GM21825 (cell line): ENCODE measurements around the gene BMP7.

Experiments used
- ATAC-seq: cut with Tn5 transposase; IDR thresholded peaks from one replicate; pipeline ENCODE4 v1.9.1; 2021; ENCODE audit warnings: mild to moderate bottlenecking, moderate library complexity; ENCODE audit not compliant: unreplicated experiment

BMP7 gene

DNA sequence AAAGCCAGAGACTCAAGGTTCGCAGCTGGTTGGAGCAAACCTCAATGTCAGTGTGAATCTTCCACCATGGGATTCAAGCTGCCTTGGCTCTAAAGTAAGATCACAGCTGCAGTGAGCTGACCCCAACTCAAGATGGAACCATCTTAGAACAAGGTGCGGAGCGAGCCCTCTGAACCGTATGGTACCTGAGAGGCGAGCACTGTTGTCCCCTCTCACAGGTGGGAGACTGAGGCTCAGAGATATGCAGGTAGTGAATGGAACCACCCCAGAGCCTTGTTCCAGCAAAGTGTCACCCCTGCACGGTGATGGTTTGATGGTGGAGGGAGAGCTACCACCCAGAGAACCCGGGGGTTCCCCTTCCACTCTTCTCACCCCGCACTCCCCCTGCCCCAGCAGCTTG, 52.5 kb downstream of the BMP7 start:
- no peak for ATAC-seq

DNA sequence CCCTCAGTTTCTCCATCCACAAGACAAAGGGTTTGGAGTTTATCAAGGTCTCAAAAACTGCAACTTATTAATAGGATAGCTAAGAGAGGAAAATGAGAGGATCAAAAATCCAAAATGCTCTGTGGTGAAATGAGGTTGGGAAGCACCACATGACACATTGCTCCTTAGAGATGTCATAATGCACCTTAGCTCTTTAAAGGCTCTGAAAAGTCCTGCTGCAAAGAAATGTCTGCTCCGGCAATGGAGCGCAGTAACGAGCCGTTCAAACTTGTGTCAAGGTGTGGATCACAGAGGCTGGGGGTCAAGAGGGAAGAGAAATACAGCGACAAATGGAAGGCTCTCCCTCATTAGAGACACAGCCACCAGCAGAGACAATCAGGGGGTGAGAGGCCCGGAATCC, 53.1 kb downstream of the BMP7 start:
- no peak for ATAC-seq

DNA sequence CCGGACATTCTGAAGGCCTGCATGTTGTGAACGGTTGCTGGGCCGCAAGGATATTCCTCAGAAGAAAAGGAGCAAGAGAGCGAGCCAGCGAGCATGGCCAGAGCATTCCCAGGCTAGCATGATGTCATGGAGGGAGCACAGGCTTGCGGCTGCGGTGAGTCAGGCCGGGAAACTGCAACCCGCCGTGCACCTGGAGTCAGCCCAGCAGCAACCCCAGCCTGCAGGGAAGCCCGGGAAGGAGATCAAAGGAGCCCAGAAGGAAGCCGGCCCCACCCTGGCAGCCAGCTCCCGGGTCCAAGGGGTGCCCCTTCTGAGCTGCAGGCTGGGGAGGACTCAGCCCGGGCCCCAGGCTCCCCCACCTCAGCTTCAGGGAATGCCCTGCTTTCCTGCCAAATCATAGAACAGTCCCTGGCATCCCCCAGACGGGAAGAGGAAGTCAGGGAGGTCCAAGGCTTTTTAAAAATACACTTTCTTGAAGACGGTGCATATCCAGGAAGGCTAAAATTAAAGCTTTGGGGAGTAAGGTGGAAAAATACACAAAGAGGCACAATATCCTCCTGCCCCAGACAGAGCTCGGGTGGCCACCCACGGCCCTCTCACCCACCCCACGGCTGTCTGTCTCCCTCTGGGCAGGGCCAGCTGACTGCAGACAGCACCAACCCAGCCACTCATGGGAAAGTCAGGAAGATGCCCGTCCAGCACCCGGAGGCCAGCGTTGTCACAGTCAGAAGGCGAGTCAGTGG, 53.7 kb downstream of the BMP7 start:
- no peak for ATAC-seq

DNA sequence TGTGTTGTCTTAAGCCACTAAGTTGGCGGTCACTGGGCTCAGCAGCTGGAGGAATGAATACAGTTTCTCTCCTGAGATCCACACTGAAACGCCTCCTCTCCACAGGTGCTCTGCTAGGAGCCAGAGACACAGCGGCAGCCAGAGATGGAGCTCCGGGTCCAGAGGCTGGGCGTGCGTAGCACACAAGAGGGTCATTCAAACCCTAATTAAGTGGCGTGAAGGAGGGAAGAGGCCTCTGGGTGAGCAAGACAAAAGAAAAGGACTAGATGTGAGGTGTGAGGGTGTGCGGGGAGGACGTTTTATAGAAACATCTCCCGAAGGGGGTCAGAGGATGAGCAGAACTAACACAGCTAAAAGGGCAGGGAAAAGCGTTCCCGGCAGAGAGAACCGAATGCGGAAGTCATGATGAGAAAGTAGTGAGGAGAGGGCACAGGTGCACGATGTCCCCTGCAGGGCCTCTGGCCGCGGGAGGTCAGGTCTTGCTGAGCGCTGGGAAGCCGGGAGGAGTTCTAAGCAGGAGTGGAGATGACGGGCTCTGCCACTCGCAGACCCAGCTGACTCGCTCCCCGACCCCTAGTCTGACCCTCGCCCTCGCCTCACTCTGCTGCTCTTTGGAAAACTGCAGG, 54.4 kb downstream of the BMP7 start:
- no peak for ATAC-seq

DNA sequence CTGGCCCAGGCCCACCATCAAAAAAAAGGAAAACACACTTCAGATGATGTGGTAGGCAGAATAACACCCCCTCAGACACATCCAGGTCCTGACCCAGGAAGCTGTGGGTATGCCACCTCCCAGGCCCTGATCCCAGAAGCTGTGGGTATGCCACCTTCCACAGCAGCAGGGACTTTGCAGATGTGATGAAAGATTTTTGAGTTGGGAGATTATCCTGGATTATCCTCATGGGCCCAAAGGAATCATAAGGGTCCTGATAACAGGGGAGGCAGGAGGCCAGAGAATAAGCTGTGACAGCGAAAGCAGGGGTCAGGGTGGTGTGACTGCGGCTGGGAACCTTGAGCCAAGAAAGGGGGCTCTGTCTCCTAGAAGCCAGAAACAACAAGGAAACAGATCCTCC, 55.0 kb downstream of the BMP7 start:
- ATAC-seq, result no peak

DNA sequence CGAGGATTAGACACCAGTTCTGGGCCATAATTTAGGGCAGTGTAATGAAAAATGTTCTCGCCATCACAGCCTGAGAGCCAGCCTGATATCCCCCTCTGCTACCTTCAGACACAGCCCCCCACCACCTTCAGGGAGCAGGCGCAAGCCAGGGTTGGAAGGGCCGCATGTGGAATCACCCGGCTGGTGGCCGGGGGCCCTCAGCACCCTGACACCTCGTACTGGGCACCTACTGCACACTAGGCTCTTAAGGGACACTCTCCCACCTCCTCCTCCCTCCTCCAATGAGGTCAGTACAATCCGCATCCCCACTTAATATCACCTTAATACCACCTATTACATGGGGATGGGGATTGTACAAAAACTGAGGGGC, 55.5 kb downstream of the BMP7 start:
- no peak for ATAC-seq

DNA sequence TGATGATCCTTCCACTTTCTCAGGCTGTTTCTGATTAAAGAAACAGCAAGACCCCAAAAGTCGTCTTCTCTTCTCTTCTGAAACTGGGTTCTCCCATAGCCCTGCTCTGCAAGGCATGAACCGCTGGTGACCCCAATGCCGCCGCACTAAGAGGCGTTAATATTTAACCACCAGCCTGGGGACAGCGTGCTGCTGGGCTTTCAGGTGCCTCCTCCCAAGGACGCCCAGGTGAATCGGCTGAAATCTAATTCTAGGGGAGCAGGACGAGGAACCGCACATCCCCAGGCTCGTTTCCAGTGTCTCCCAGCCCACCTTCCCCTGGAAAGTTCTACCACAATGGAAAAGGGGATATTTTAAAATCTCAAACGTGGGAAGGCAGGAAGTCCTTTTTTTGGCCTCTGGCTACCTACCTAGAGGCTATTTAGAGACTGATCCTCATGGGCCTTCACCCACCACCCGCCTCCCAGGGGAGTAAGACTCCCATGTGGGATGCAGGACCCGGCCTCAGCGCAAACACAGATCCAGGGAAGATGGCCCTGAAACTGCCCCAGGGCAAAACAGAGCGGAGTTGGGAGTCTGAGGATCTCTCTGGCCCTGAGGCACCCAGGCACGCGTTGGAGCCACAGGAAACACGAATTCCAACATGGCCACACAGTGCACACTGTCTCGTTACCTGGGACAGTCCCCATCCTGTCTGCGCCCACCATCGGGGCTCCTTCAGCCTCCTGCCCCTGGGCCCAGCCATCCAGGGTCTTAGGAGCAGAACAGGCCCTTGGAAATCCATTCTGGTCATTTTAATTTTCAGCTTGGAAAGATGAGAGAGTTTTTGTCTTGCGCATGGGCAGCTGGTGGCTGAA, 56.2 kb downstream of the BMP7 start:
- ATAC-seq, result no peak

DNA sequence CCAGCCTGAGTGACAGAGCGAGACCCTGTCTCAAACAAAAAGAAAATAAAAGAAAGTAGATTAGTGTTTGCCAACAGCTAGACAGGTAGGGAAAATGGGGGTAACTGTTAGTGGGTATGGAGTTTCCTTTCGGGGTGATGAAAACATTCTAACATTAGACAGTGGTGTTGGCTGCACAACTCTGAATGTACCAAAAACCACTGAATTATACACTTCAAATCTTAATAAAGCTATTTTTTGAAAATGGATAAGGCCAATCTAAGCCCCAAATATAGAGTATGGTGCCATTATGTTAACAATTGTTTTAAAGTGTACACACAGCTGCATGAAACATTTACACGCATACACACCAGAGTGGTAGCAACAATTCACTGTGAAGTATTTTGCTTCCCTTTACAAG, 57.0 kb downstream of the BMP7 start:
- no peak for ATAC-seq

DNA sequence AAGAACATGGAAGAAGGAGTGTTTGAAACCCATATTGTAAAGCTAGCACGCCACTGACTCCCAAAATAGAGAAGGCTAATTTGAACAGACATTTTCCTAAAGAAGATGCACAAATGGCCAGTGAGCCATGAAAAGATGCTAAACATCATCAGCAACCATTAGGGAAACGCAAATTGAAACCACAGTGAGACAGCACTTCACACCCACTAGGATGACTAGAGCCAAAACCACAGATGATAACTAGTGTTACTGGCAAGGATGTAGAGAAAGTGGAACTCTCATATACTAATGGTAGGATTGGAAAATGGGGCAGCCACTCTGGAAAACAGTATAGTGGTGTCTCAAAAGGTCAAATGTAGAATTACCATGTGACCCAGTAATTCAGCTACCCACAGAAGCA, 58.2 kb downstream of the BMP7 start:
- no peak for ATAC-seq

DNA sequence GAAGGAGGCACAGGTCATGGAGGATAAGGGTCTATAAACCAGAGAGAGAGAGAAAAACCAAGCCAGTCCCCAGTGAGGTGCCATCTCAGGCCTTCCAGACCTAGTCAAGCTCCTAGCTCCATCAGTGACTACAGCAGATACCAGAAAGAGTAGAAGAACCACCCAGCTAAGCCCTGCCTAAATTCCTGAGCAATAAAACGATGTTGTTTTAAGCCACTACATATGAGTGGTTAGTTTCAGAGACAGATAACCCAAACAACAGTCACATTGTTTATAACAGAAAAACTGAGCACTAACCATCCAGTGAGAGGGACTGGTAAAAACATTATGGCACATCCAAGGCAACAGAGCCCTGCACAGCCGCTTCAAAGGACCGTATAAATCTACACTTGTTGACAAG, 59.2 kb downstream of the BMP7 start:
- ATAC-seq, result no peak

DNA sequence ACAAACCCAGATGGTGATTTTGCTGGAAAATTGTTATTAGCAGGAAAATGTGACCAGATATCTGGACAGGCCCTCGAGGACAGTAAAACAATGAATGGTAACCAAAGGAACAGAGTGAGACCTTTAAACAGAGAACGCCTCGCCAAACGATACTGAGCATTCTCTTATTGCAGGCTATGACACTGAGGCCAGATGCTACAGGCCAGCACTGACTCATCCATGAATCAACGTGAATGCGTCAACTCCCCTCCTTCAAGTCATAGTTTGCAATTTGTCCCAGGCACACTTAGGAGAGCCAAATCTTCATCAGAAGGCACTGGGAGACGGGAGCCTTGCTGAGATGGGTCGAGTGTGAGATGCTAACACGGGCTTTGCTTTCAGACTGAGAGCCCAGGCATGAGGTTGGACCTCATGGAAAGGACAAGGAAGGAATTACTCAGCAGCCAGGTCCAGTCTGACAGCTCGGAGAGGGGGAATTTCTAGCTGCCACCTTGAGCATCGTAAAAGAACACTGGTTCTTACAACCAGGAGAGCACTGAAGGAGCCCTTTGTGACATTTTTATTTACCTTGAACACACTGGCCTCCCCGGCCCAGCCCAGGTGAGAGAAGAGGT, 60.7 kb downstream of the BMP7 start:
- no peak for ATAC-seq

DNA sequence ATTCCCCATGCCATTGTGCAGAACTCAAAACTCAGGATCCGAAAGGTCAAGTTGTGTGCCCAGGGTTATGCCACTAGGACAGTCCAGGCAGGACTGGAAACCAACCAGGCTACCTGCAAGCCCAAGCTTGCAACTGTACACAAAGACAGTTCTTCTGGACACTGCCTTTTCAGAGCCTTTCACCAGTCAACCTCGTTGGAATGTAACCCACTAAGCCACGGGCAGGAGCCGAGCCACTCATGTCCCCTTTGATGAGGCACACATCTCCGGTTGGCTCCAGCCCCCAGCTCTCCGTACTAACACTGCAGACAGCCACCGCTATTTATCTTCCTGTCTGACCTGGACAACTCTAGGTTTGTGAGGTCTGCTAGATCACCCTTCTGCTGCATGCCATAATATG, 62.5 kb downstream of the BMP7 start:
- no peak for ATAC-seq

DNA sequence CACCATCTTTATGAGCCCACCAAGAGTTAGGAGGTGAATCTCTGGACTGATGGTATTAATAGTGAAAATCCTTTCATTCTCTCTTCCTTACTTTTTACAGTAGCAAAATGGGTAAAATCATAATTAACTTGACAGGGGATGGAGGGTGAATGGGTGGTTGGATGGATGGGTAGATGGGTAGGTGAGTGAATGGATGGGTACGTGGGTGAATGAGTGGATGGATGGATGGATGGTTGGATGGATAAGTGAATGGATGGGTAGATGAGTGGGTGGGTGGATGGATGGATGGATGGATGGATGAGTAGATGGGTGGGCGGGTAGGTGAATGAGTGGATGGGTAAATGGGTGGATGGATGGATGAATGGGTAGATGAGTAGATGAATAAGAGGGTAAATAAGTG, 63.2 kb downstream of the BMP7 start:
- ATAC-seq, result no peak

DNA sequence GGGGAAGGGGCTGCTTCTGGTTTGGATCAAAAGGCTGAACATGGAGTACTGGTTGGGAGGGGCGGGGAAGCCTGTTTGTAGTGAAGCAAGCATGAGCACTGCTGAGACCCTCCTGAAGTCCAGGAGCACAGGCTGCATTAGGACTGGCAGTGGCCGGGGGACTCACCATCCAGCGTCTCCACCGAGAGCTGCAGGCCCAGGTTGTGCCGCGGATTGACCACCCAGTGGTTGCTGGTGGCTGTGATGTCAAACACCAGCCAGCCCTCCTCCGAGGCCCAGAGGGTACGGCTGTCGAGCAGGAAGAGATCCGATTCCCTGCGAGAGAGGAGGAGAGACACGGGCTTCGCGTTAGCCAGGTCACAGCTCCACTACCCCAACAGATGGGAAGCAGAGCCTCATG, 64.1 kb downstream of the BMP7 start:
- no peak for ATAC-seq

DNA sequence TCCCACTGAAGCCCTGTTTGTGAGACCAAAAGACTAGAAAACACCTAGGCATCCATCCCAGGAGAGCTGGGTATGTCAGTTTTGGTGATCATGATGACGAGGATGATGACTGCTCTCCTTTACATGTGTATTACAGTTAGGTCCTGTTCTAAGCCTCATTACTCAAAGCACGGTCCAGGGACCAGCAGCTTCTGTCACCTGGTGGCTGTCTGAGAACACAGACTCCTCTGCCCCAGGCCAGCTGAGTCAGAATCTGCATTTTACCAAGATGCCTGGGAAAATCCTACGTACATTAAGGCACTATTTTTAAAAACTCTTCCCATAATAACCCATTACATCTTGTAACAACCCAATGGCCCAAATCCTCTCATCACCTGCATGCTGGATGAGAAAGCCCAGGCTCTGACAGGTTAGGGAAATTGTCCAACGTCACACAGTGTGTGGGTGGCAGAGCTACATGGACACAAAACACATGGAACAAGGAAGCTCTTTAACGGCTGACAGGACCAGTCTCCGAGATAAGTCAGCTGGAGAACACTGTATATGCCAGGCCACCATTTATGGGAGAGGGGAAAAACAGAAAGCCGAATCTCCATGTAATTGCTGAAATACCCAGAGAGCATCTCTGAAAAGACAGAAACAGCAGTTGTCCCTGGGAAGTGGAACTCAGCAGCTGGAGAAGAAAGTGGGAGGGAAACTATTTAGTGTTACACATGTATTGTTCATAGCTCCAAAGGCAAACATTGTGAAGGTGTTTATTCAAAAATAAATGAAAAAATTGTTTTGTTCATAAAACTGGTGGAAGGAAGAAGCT, 65.4 kb downstream of the BMP7 start:
- ATAC-seq, result no peak

DNA sequence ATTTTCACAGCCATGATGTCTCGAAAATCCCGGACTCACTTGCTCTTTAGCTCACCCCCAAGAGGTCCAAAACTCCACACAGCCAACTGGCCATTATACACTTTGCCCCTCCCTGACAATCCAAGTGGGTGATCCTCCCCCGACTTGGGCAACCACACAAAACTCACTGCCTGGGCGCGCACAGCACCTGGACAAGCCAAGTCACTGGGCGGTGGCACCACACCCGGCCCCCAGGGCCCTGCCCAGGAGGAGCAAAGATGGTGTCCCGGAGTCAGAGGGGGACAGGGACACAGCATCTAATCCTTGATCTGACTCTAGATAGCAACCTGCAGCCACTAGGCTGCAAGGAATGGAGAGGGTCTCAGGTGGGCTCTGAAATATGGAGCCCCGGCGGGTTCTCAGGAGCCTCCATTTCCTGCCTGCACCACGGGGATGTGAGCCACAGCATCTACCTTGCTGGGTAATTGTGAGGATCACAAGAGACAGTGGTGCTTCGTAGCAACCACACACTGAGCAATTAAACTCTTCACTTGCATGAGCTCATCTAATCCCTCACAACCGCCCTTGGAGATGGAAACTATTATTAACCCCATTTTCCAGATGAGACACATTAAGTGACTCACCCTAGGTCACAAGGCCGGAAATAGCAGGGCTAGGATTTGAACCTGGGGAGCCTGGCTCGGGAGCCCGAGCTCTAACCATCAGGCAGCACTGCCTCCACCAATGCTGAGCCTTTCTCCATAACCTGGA, 66.6 kb downstream of the BMP7 start:
- ATAC-seq, result no peak

DNA sequence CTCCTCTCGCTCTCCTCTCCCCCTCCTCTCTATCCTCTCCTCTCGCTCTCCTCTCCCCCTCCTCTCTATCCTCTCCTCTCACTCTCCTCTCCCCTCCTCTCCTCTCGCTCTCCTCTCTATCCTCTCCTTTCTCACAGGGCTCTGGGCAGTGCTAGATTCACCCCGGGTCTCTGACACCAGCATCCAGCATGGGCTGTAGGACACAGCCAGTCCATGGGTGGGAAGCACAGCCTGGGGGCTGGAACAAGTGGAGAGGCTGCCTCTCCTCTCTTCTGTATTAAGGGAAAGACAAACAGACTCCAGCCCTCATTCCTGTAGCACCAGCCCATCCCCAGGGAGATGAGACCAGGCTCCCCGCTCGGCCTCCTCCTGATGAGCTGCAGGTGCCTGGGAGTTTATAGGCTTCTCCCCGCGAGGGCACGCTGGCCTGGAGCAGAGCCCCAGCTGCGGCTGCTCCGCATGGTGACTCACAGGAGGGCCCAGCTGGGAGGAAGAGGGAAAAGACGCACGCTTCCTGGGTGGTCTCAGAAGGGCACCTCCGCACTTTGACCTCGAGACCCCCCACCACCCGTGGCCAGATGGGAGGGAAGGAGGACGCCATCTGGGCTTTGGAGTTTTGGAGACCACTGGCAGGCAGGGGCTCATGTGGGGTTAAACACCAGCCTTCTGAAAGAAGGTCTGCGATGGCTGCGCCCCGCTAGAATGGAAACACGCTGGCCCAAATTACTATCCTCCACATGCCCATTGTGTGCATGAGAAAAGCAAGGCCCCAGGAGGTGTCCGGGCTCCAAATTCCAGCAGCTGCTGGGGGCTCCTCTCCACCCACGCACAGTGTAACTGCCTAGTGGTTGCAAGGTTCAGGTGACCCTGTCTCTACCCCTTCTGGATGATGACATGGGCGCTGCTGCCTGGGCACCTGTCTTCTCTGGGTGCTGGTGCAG, 68.0 kb downstream of the BMP7 start:
- ATAC-seq, result no peak

DNA sequence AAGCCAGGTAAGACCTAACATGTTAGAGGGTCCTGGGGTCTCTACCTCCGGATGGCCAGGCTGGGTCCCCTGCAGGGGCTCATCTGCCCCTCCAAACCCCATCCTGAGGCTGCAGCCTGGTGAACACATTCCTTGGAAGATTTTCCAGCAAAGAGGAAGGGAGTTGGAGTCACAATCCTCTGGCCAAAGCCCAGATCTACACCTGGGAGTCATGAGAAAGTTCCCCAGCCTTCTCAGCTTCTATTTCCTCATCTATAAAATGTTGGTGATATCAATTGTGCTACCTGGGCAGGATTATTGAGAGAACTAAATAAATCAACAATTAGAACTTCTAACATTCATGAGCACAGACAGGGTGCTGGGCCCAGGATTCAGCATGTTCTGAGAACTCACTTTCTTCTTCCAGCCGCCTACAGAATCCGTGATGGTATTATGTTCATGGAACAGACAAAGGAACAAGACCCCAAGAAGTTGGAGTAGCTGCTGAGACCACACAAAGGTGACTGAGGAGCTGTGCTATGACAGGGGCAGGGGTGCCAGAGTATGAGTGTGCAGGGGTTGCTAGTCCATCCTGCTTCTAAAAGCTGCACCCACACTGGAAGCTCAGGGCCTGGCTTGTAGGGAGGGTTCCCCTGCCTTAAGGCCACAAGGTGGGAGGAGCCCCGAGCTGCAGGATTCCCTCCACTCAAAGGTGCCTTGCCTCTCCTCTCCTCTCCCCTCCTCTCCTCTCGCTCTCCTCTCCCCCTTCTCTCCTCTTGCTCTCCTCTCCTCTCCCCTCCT, 68.9 kb downstream of the BMP7 start:
- ATAC-seq, result no peak
